HL-60 (cell line): ENCODE measurements around the gene ISYNA1.

ENCODE experiments used
- DNase-seq, 2 experiments: peaks; one replicate each; pipeline ENCODE4 v3.0.0-alpha.2; 2010 to 2020; ENCODE audit warnings: low read depth in 1 of 2, low spot score in 1 of 2
- H3K27ac ChIP-seq: fragments of 250-450 bp; sonication (Bioruptor Pico); replicated peaks from 2 replicates; pipeline ENCODE4 v1.5.1; 2020; ENCODE audit warnings: mild to moderate bottlenecking, moderate library complexity
- H3K27me3 ChIP-seq: fragments of 250-450 bp; sonication (Bioruptor Pico); 2 replicates; pipeline ENCODE4 v1.5.1; 2021; ENCODE audit warnings: mild to moderate bottlenecking, moderate library complexity; ENCODE audit not compliant: insufficient read depth, poor library complexity, severe bottlenecking
- H3K4me3 ChIP-seq: replicated peaks from 2 replicates; pipeline ENCODE4 v1.5.1; 2011; ENCODE audit warnings: mild to moderate bottlenecking, control low read depth, low read length; ENCODE audit not compliant: insufficient read depth
- CTCF ChIP-seq: IDR thresholded peaks from one replicate; pipeline ENCODE4 v1.5.1; 2011; ENCODE audit warnings: low read length, control low read depth, inconsistent platforms; ENCODE audit not compliant: insufficient read depth
- GABPA ChIP-seq: IDR thresholded peaks from 2 replicates; pipeline ENCODE4 v1.6.1; 2012; ENCODE audit warnings: low read depth
- POLR2AphosphoS5 ChIP-seq: IDR thresholded peaks from 2 replicates; pipeline ENCODE4 v1.6.1; 2012; ENCODE audit warnings: low read depth
- REST ChIP-seq: IDR thresholded peaks from 2 replicates; pipeline ENCODE4 v1.6.1; 2012; ENCODE audit warnings: low read depth; ENCODE audit not compliant: insufficient replicate concordance
- SPI1 ChIP-seq: IDR thresholded peaks from 2 replicates; pipeline ENCODE4 v1.6.1; 2012; ENCODE audit warnings: low read depth, mild to moderate bottlenecking, borderline replicate concordance

Gene ISYNA1

GRCh38 chr19:18420930-18421329 lies 17.0 kb downstream of the ISYNA1 start:
- no peak overlapping the region for H3K4me3 ChIP-seq
- no peaks in the 10 kb centered on the region for H3K27me3 ChIP-seq
- DNase-seq, result no peak
- no peak overlapping the region for H3K27ac ChIP-seq
- TF ChIP-seq GABPA (no peak), POLR2AphosphoS5 (no peak), SPI1 (no peak), REST (no peak), CTCF (no peak)

- no peaks in the 10 kb centered on the region for H3K27me3 ChIP-seq
- DNase-seq, result no peak
- H3K27ac ChIP-seq, result peak overlapping the region; percentile 55
- H3K4me3 ChIP-seq, result peak overlapping the region; percentile 68
- TF ChIP-seq CTCF, result no peak
- TF ChIP-seq REST, result no peak
- no peak for TF ChIP-seq SPI1
- no peak for TF ChIP-seq POLR2AphosphoS5
- TF ChIP-seq GABPA, result no peak
Observed at GRCh38 chr19:18419699-18420460, 18.1 kb downstream of the ISYNA1 start.

GRCh38 chr19:18419195-18419698 lies 18.7 kb downstream of the ISYNA1 start, which contains the start of gene SSBP4:
TSS of gene SSBP4 (plus strand) at chr19:18419398. CDS start at chr19:18419649, 251 bp downstream.
- 0 out of 2 replicates have a peak, but pooled peaks have one; percentile 14 for TF ChIP-seq POLR2AphosphoS5
- TF ChIP-seq SPI1, result no peak
- Histone ChIP-seq H3K27ac (peak within 1 kb of the TSS; percentile 98), H3K4me3 (peak within 1 kb of the TSS; percentile 68)

GRCh38 chr19:18418483-18419194 lies 19.3 kb downstream of the ISYNA1 start:
- Histone ChIP-seq H3K4me3 (peak overlapping the region; percentile 14), H3K27me3 (no peaks in the 10 kb centered on the region), H3K27ac (peak overlapping the region; percentile 98)
- DNase-seq, result peak in 1 of 2 experiments; percentile 51
- TF ChIP-seq GABPA, result no peak
- no peak for TF ChIP-seq CTCF
- TF ChIP-seq SPI1, result no peak
- no peak for TF ChIP-seq REST
- no peak; the same call in 1 of the 2 replicates for TF ChIP-seq POLR2AphosphoS5

More at GRCh38 chr19:18419195-18419698, 18.7 kb downstream of the ISYNA1 start, which contains the start of gene SSBP4:
- no peaks in the 10 kb centered on the region for H3K27me3 ChIP-seq
- peak; percentile 71 to 72 for DNase-seq
